ENCODE data around the gene TMEM178B. TPM values are rescaled to one million over a fixed set of nuclear protein-coding genes. Genes with fewer than 3 reads are reported as not detected.
"Not testable (repeated sequence)": the region's sequence is repeated elsewhere in the genome, so short reads cannot be mapped to it uniquely, and the experiment has no call there.

The TMEM178B gene
- total and polyA plus RNA-seq, 2 of the 4 experiments (the other 2 are of a cell fraction) = under 0.01 to 0.05 TPM

- H3K14ac ChIP-seq (replicated peaks; ENCODE audit: low read depth, low read length); H3K23ac ChIP-seq (ENCODE audit: low read depth, low read length); H3K79me1 ChIP-seq (ENCODE audit: low read depth in 1 of 2, low read length in 2 of 2); H2BK15ac ChIP-seq (ENCODE audit: low read depth, low read length); H3K4me1 ChIP-seq (ENCODE audit: control insufficient read depth, insufficient read depth, low read length); H3K18ac ChIP-seq (ENCODE audit: low read depth, low read length); ATAC-seq (ENCODE audit: low read depth); DNase-seq; BruUV-seq (replicated peaks); intact Hi-C loops (cut with micrococcal nuclease); H3K36me3 ChIP-seq (ENCODE audit: control insufficient read depth, insufficient read depth, low read length); H3K9me1 ChIP-seq (ENCODE audit: insufficient read depth, low read length); H4K5ac ChIP-seq (ENCODE audit: low read depth, low read length); H3K4ac ChIP-seq (ENCODE audit: low read depth, low read length); H2AK9ac ChIP-seq (replicated peaks; ENCODE audit: low read depth, low read length, poor library complexity); H3K4me3 ChIP-seq (ENCODE audit: insufficient read depth, low read depth, low read length); H4K20me1 ChIP-seq (ENCODE audit: insufficient read depth, low read length); H3K9me3 ChIP-seq (ENCODE audit: control insufficient read depth, insufficient read depth, low read length); dilution Hi-C loops (cut with HindIII; ENCODE audit: low sequenced_read_pairs, unreplicated experiment); H2AFZ ChIP-seq (replicated peaks; ENCODE audit: low read length, poor library complexity); H3K4me2 ChIP-seq (ENCODE audit: low read depth, low read length); H2AK5ac ChIP-seq (ENCODE audit: low read depth, low read length); POLR2A ChIA-PET (ENCODE audit: unreplicated experiment); H2BK120ac ChIP-seq (ENCODE audit: low read depth, low read length); H2BK5ac ChIP-seq (ENCODE audit: low read depth, low read length, poor library complexity, severe bottlenecking); H3K27ac ChIP-seq (ENCODE audit: insufficient read depth, low read length); H4K91ac ChIP-seq (ENCODE audit: insufficient read depth, low read depth, low read length); H3K27me3 ChIP-seq (ENCODE audit: control insufficient read depth, insufficient read depth, low read length); CTCF ChIA-PET; H4K8ac ChIP-seq (ENCODE audit: low read depth in 2 of 2, low read length in 2 of 2); H3K56ac ChIP-seq (ENCODE audit: extremely low read depth, insufficient read depth, low read length); H3K9ac ChIP-seq (ENCODE audit: low read depth, low read length); in situ Hi-C loops (cut with MboI; ENCODE audit: low sequenced_read_pairs); H2BK20ac ChIP-seq (ENCODE audit: low read depth, low read length): not testable (repeated sequence)
- no CpG with 5 or more reads among the region's 2 CpGs for WGBS, 2 experiments (ENCODE audit: extremely low coverage in 2 of 2, insufficient read length in 1 of 2)
These were observed 256.4 kb downstream of the TMEM178B start for GRCh38 chr7:141330285-141330684.

All from IMR-90 (cell line).